Uterus (tissue), 2 donors: ENCODE data around the gene TRIM42.

ENCODE experiments used
- POLR2A ChIP-seq, 2 donors: fragments of 450-650 bp; IDR thresholded peaks; one replicate each; pipeline ENCODE4 v1.6.1; 2016; ENCODE audit warnings: antibody characterized with exemption in 2 of 2, mild to moderate bottlenecking in 1 of 2, moderate library complexity in 1 of 2
- TF ChIP-seq, protein P1 (sequence below), 4 experiments: fragments of 200-600 bp in 2 of 4; fragments of 450-650 bp in 2 of 4; sonication (generic) in 2 of 4; IDR thresholded peaks; one replicate each; pipeline ENCODE4 v1.5.1; 2016 to 2019; ENCODE audit warnings: antibody characterized with exemption in 4 of 4, mild to moderate bottlenecking in 2 of 4, moderate library complexity in 1 of 4

GRCh38 chr3:140628606-140629005, 49.3 kb upstream of the TRIM42 start:
- TF ChIP-seq, protein P1, sequence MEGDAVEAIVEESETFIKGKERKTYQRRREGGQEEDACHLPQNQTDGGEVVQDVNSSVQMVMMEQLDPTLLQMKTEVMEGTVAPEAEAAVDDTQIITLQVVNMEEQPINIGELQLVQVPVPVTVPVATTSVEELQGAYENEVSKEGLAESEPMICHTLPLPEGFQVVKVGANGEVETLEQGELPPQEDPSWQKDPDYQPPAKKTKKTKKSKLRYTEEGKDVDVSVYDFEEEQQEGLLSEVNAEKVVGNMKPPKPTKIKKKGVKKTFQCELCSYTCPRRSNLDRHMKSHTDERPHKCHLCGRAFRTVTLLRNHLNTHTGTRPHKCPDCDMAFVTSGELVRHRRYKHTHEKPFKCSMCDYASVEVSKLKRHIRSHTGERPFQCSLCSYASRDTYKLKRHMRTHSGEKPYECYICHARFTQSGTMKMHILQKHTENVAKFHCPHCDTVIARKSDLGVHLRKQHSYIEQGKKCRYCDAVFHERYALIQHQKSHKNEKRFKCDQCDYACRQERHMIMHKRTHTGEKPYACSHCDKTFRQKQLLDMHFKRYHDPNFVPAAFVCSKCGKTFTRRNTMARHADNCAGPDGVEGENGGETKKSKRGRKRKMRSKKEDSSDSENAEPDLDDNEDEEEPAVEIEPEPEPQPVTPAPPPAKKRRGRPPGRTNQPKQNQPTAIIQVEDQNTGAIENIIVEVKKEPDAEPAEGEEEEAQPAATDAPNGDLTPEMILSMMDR (IDR thresholded peaks at IDR 0.05) = no peak
- TF ChIP-seq POLR2A (IDR thresholded peaks at IDR 0.05) = no peak
